Fibroblast of the conjunctiva (primary cell): ENCODE data around the gene KNSTRN.

ENCODE experiments used
- DNase-seq: peaks from one replicate; pipeline ENCODE4 v3.0.0-alpha.2; 2010; ENCODE audit warnings: low read depth

KNSTRN gene

GRCh38 chr15:40345867-40346578 lies 36.5 kb upstream of the KNSTRN start:
- DNase-seq: no peak

GRCh38 chr15:40346579-40347558 lies 35.7 kb upstream of the KNSTRN start:
- DNase-seq: no peak

GRCh38 chr15:40347559-40348473 lies 34.7 kb upstream of the KNSTRN start:
- DNase-seq: no peak

GRCh38 chr15:40348474-40348870 lies 34.0 kb upstream of the KNSTRN start:
- no peak for DNase-seq

GRCh38 chr15:40349163-40349562 lies 33.4 kb upstream of the KNSTRN start:
- no peak for DNase-seq

DNA sequence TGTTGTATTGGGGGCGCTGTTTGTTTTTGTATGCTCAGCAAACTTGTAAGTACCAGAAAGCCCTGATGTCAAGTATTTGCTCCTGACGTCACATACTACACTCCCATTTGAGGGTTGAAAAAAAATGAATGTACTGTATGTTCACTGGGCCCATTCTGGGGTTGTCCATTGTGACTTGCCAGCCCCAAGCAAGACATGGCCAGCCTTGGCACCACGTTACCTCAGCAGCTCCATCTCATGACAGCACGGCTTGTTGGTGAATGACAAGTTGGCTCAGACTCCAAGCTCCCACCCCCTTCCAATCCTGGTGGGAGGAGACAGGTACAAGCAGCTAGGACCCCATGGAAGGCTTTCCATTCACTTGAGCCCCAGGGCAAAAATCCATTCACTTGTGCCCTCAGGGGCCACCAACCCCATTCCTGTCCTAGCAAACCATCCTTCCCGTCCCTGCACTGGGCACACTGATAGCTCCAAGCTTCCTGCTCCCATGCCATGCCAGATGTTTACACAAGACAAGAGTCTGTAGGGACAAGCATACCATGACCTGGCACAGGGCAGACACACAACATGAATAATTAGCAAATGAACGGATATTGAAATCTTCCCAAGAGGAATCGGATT lies 30.1 kb upstream of the KNSTRN start:
- no peak for DNase-seq

DNA sequence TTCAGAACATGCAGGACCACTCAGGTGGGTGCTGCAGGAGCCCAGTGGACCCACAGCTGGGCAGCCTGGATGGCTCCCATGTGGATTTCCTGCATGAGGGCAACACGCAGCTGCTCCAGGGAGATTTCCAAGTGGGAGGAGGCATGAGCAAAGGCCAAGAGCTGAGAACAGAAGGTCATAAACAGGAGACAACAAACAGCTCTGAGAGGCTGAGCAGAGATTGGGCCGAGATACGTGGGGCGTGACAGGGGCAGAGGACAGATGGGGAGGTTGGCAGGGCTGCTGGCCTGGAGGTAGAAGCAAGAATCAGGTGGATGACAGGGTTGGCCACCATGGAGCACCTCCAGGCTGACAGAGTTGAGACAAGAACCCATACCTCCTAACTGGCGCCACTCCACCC lies 28.8 kb upstream of the KNSTRN start:
- no peak for DNase-seq

DNA sequence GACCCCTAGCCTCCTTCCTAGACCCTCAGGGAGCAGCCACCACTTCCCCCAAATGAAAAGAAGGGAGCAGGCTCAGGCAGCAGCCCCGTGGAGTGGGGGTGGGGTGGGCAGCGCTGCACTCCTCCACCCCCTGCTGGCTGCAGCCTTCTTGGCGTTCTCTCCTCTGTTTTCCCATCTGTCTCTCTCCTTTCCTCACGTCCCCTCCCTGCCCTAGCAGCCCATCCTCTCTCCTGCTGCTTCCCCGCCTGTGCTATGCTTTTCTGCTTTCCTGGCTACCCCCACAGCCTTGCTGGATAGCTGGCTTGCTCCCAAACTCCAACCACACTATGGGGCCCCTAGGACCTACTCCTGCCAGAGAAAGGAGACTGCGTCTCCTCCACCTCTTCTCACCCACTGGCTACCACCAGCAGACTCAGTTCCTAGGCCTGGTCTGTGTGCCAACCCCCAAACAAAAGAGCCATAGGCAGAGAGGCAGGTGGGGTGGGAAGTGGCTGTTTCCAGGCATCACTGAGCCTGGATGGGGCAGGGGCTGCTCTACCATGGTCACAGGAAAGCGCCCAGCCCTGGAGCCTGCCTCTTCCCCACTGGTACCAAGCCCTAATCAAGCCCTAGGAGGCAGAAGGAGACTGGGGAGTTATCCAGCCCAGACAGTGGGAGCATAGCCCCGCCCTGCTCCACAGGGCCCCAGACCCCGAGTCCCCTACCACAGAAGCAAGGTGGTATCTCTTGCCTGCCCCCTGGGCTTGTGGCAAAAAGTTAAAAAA lies 27.9 kb upstream of the KNSTRN start:
- DNase-seq: no peak

DNA sequence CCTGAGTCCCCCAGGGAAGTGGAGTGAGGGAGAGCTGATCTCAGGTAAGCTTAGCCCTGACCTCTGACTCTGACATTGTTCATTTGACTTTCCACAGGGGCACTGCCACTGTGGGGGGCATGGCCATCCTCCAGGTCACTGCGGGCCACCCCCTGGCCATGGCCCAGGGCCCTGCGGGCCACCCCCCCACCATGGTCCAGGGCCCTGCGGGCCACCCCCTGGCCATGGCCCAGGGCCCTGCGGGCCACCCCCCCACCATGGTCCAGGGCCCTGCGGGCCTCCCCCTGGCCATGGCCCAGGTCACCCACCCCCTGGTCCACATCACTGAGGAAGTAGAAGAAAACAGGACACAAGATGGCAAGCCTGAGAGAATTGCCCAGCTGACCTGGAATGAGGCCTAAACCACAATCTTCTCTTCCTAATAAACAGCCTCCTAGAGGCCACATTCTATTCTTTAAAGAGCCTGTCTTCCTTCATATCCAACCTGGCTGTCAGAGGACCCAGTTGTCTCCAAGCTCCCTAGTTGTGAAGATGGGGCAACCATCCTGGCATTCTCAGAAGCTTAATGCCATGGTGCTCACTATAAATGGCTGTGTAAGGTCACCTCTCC lies 26.4 kb upstream of the KNSTRN start:
- DNase-seq: no peak

DNA sequence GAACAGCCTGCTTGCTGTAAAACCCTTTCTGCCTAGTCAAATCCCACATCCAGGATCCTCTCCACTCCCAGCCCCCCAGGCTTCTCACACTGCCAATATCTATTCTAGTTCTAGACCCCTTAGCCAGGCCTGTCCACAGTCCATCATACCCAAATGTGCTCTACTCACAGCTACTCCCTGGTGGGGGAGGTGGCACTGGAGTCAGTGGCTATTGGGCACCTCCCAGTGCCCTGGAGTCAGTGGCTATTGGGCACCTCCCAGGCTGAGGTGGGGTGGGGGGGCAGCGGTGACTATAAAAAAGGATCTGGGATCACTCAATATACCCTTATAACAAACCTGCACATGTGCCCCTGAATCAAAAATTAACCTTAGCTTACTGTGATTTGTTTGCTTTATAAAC lies 25.3 kb upstream of the KNSTRN start:
- no peak for DNase-seq

- DNase-seq: peak; percentile 44
These were observed 24.6 kb upstream of the KNSTRN start, which contains the start of gene DISP2 for GRCh38 chr15:40357723-40358470. Gene DISP2 (plus strand): TSS chr15:40358219. CDS start chr15:40358322, 103 bp downstream.

- no peak for DNase-seq
These were observed 23.8 kb upstream of the KNSTRN start for GRCh38 chr15:40358471-40359353.

- no peak for DNase-seq
These were observed 22.5 kb upstream of the KNSTRN start for GRCh38 chr15:40360015-40360414.

DNA sequence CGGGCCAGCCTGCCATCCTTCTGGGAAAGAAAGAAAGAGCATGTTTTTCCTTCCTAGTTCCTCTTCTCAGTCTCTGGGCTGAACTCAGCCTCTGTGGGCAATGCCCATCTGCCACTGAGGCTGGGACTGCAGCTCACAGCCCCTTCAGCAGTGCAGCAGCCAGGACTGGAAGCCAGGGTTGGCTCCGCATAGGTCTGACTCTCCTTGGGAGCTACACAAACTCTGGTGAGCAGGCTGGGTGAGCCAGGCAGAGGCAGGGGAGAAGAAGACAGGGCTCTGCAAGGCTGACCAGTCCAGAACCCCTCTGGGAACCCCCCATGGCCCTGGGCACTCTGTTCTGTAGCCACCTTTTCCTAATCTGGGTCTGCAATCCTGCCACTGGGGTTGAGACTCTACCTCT lies 20.9 kb upstream of the KNSTRN start:
- DNase-seq: no peak

GRCh38 chr15:40363611-40364010 lies 18.9 kb upstream of the KNSTRN start:
- DNase-seq: no peak

DNA sequence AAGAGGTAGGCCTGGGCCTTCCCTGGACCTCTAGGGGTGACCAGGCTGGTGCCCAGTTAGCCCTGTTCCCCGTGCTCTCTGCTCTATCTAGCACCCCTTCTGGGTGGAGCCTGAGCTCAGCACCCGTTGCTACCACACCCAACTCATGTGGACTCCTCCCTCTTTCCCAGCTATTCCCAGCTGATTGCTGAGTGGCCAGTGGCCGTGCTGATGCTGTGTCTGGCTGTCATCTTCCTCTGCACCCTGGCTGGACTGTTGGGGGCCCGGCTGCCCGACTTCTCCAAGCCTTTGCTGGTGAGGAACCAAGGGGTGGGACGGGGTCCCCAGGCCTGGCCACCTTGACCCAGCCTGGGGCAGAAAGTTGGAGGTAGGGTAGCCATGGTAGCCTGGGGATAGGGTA lies 18.3 kb upstream of the KNSTRN start:
- no peak for DNase-seq

DNA sequence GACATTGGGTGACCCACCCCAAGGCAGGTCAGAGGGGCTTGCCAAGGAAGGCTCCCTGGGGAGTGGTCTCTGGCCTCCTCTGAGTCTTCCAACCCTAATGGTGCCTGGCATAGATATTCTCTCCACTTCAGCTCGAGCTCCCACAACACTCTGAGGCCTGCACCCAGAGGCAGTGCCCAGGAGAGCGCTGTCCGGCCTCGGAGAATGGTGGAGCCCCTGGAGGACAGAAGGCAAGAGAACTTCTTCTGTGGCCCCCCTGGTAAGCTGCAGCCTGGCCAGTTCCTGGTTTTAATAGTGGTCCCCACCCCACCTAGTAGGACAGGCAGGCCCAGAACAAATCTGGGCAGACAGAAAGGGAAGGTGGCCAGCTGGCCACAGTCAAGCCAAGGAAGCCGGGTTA lies 17.5 kb upstream of the KNSTRN start:
- no peak for DNase-seq

DNA sequence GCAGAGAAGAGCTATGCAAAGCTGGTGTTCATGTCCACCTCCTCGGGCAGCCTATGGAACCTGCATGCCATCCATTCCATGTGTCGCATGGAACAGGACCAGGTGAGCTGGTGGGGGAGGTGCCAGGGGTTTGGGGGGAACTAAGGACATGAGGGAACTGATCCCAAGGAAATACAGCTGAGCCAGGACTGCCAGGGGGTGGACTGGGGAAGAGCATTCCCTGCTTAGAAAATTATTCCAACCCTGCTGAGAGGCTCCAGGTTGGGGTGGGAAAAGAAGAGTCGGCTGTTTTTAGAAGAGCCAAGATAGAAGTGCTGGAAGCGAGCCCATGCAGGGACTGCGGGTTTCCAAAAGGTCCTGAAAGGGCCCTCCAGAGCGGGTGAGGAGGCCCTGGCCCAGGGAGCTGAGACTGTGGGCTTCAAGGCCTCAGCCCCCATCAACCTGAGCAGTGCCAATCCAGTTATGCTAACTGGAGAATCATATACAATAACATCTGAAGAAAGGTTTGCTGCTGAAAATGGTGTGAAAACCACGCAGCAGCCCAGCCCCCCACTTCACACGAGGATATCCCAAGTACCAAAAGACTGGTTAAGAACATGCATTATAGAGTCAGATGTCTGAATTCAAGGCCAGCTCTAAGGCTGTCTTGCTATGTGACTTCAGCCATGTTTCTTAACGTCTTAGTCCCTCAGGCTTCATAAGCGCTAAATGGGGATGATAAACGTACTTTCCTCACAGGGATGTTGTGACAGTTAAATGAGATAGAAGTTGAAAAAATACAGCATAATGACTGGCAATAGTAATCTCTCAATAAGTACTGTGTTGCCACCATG lies 16.7 kb upstream of the KNSTRN start:
- DNase-seq: no peak
